Hepatocyte (in vitro differentiated cells): ENCODE data around the gene CCDC69.

Source experiments
- EZH2 ChIP-seq: fragments of 200-600 bp; sonication (generic); IDR thresholded peaks from 2 replicates; pipeline ENCODE4 v1.6.1; 2016; ENCODE audit warnings: antibody characterized with exemption, mild to moderate bottlenecking, borderline replicate concordance
- TF ChIP-seq, protein P1 (sequence below): fragments of 200-600 bp; sonication (generic); IDR thresholded peaks from 2 replicates; pipeline ENCODE4 v1.5.1; 2016; ENCODE audit warnings: antibody characterized with exemption, mild to moderate bottlenecking; ENCODE audit not compliant: poor library complexity

DNA sequence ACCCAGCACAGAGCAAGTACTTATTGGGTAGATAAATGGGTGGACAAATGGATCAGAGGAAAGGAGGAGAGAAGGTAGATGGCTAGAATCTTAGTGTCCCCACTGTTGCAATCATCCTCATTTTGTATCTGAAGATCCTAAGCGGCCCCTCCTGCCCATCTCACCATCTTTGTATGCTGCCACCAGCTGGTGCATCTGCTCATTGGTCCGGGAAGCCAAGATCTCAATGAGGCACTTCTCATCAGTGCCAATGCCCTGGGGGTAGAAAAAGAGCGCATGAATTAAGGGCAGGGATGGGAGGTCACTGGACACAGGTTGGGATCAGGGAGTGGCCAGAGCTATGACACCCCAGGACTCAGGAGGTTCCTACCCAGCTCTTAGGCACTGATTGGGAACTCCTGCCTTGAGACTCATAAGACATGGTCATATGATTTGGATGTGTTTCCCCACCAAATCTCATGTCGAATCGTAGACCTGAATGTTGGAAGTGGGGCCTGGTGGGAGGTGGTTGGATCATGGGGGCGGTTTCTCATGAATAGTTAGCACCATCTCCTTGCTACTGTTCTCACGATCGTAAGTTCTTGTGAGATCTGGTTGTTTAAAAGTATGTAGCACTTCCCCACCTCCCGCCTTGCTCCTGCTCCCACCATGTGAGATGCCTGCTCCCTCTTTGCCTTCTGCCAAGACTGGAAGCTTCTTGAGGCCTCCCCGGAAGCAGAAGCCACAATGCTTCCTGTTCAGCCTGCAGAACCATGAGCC lies 86.6 kb downstream of the CCDC69 start:
- TF ChIP-seq, protein P1, sequence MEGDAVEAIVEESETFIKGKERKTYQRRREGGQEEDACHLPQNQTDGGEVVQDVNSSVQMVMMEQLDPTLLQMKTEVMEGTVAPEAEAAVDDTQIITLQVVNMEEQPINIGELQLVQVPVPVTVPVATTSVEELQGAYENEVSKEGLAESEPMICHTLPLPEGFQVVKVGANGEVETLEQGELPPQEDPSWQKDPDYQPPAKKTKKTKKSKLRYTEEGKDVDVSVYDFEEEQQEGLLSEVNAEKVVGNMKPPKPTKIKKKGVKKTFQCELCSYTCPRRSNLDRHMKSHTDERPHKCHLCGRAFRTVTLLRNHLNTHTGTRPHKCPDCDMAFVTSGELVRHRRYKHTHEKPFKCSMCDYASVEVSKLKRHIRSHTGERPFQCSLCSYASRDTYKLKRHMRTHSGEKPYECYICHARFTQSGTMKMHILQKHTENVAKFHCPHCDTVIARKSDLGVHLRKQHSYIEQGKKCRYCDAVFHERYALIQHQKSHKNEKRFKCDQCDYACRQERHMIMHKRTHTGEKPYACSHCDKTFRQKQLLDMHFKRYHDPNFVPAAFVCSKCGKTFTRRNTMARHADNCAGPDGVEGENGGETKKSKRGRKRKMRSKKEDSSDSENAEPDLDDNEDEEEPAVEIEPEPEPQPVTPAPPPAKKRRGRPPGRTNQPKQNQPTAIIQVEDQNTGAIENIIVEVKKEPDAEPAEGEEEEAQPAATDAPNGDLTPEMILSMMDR, result no peak
- TF ChIP-seq EZH2, result no peak
